RCC 7860 (cell line): Measurements from ENCODE around the gene PXN.
"Not testable (repeated sequence)": the region's sequence is repeated elsewhere in the genome, so short reads cannot be mapped to it uniquely, and the experiment has no call there.

Experiments
- DNase-seq: peaks from one replicate; pipeline ENCODE4 v3.0.0-alpha.2; 2015; ENCODE audit warnings: low spot score
- FAIRE-seq: peaks from 2 replicates; lab custom pipeline; 2012; peaks lifted over from hg19 to GRCh38; lab: Jason Lieb, UNC

PXN gene

GRCh38 chr12:120211904-120212283 is 53.6 kb downstream of the PXN start:
- no peak for FAIRE-seq
- DNase-seq = no peak

- no peak for DNase-seq
- FAIRE-seq = no peak
Observed at GRCh38 chr12:120211243-120211903, 54.2 kb downstream of the PXN start.

GRCh38 chr12:120209851-120210250 is 55.7 kb downstream of the PXN start:
- FAIRE-seq = no peak
- no peak for DNase-seq

- DNase-seq (no peak), FAIRE-seq (no peak)
Observed at GRCh38 chr12:120207227-120207626, 58.3 kb downstream of the PXN start.

GRCh38 chr12:120206781-120207180 is 58.7 kb downstream of the PXN start:
- FAIRE-seq, DNase-seq: not testable (repeated sequence)

- FAIRE-seq (no peak), DNase-seq (no peak)
Observed at GRCh38 chr12:120206228-120206627, 59.3 kb downstream of the PXN start.

GRCh38 chr12:120204171-120204570 is 61.4 kb downstream of the PXN start:
- no peak for FAIRE-seq
- no peak for DNase-seq

- no peak for DNase-seq
- no peak for FAIRE-seq
Observed at GRCh38 chr12:120200364-120200800, 65.1 kb downstream of the PXN start.

GRCh38 chr12:120199595-120200306 is 65.8 kb downstream of the PXN start:
- peak; percentile 58 for DNase-seq
- no peak for FAIRE-seq

- DNase-seq = no peak
- no peak for FAIRE-seq
Observed at GRCh38 chr12:120199025-120199424, 66.5 kb downstream of the PXN start.

- no peak for FAIRE-seq
- no peak for DNase-seq
Observed at GRCh38 chr12:120197542-120197887, 68.0 kb downstream of the PXN start.

- not testable (repeated sequence) for FAIRE-seq
Observed at GRCh38 chr12:120196817-120197541, 68.6 kb downstream of the PXN start.

GRCh38 chr12:120196363-120196762 is 69.2 kb downstream of the PXN start:
- DNase-seq = no peak
- no peak for FAIRE-seq

More at GRCh38 chr12:120196817-120197541, 68.6 kb downstream of the PXN start:
- DNase-seq = not testable (repeated sequence)

- FAIRE-seq (no peak), DNase-seq (peak; percentile 79)
Observed at GRCh38 chr12:120194534-120195395, 70.8 kb downstream of the PXN start, which contains the start of gene GCN1. Gene GCN1, minus strand, starts transcription at chr12:120194715. Its CDS starts 18 bp downstream, at chr12:120194697.

- DNase-seq (no peak), FAIRE-seq (no peak)
Observed at GRCh38 chr12:120194226-120194533, 71.3 kb downstream of the PXN start.

GRCh38 chr12:120193286-120193685 is 72.2 kb downstream of the PXN start:
- FAIRE-seq, DNase-seq: not testable (repeated sequence)

- FAIRE-seq (no peak), DNase-seq (no peak)
Observed at GRCh38 chr12:120190985-120191480, 74.5 kb downstream of the PXN start.

GRCh38 chr12:120190386-120190785 is 75.1 kb downstream of the PXN start:
- DNase-seq = no peak
- FAIRE-seq = no peak

GRCh38 chr12:120186654-120187053 is 78.9 kb downstream of the PXN start:
- FAIRE-seq (no peak), DNase-seq (no peak)

- peak; percentile 85 for FAIRE-seq
- DNase-seq = peak; percentile 85
Observed at GRCh38 chr12:120183211-120183631, 82.3 kb downstream of the PXN start.
